GM12873 (cell line): ENCODE results near the gene UGT2B10.
"Not testable (repeated sequence)": the region's sequence is repeated elsewhere in the genome, so short reads cannot be mapped to it uniquely, and the experiment has no call there.

Source experiments
- CTCF ChIP-seq: IDR thresholded peaks from 2 replicates; pipeline ENCODE4 v1.5.1; 2012; ENCODE audit warnings: low read depth, mild to moderate bottlenecking, moderate library complexity, low read length, control low read depth; ENCODE audit not compliant: insufficient read depth; ENCODE audit errors: missing control alignments

Gene UGT2B10

GRCh38 chr4:68815617-68816409 is at the start of gene UGT2B10:
Gene UGT2B10, plus strand, starts transcription at chr4:68815994. Its CDS starts 26 bp downstream, at chr4:68816020.
- not testable (repeated sequence) for TF ChIP-seq CTCF

- TF ChIP-seq CTCF: no peak
Measured at GRCh38 chr4:68773699-68774098, 42.1 kb upstream of the UGT2B10 start.

GRCh38 chr4:68780232-68780631 is 35.6 kb upstream of the UGT2B10 start:
- TF ChIP-seq CTCF: no peak

GRCh38 chr4:68797048-68797447 is 18.7 kb upstream of the UGT2B10 start:
- TF ChIP-seq CTCF: no peak

GRCh38 chr4:68797618-68798017 is 18.2 kb upstream of the UGT2B10 start:
- TF ChIP-seq CTCF: no peak

GRCh38 chr4:68803013-68803412 is 12.8 kb upstream of the UGT2B10 start:
- no peak for TF ChIP-seq CTCF

GRCh38 chr4:68808060-68808459 is 7.7 kb upstream of the UGT2B10 start:
- no peak for TF ChIP-seq CTCF
